ENCODE measurements around the gene IFNB1.

The IFNB1 gene

GRCh38 chr9:21060919-21061561 is 16.7 kb downstream of the IFNB1 start:
- no peak for DNase-seq

- DNase-seq: no peak
These were observed 20.8 kb downstream of the IFNB1 start for GRCh38 chr9:21056931-21057330.

GRCh38 chr9:21053851-21054250 is 23.9 kb downstream of the IFNB1 start:
- DNase-seq: no peak

- peak; percentile 94 for DNase-seq
These were observed 30.5 kb downstream of the IFNB1 start for GRCh38 chr9:21047281-21047691.

- no peak for DNase-seq
These were observed 33.9 kb downstream of the IFNB1 start for GRCh38 chr9:21043841-21044240.

- DNase-seq: no peak
These were observed 35.3 kb downstream of the IFNB1 start for GRCh38 chr9:21042466-21042865.

GRCh38 chr9:21039302-21039701 is 38.4 kb downstream of the IFNB1 start:
- no peak for DNase-seq

GRCh38 chr9:21037278-21037677 is 40.5 kb downstream of the IFNB1 start:
- no peak for DNase-seq

GRCh38 chr9:21031808-21032183 is 45.9 kb downstream of the IFNB1 start:
- no peak for DNase-seq

GRCh38 chr9:21031091-21031807 is 46.5 kb downstream of the IFNB1 start, which contains the start of gene HACD4:
HACD4 (minus strand) TSS chr9:21031640; CDS start chr9:21031590, 50 bp downstream.
- peak; percentile 82 for DNase-seq

GRCh38 chr9:21030389-21031035 is 47.2 kb downstream of the IFNB1 start:
- DNase-seq: peak; percentile 76

GRCh38 chr9:21029661-21030060 is 48.1 kb downstream of the IFNB1 start:
- no peak for DNase-seq

- DNase-seq: no peak
These were observed 49.3 kb downstream of the IFNB1 start for GRCh38 chr9:21028466-21028865.

GRCh38 chr9:21027295-21027694 is 50.4 kb downstream of the IFNB1 start:
- DNase-seq: no peak
